ENCODE measurements around the gene LPCAT1.

- no peak for TF ChIP-seq CTCF (IDR thresholded peaks at IDR 0.05 in 2 of 3, conservative IDR thresholded peaks at IDR 0.05 in 1 of 3; ENCODE audit: borderline replicate concordance in 1 of 3, insufficient read depth in 1 of 3, low read depth in 2 of 3, low read length in 2 of 3)
- TF ChIP-seq EZH2phosphoT487 (IDR thresholded peaks at IDR 0.05; ENCODE audit: borderline replicate concordance), result no peak
- no peak for TF ChIP-seq CEBPB (IDR thresholded peaks at IDR 0.05; ENCODE audit: low read depth)
- TF ChIP-seq POLR2A (IDR thresholded peaks at IDR 0.05; ENCODE audit: borderline replicate concordance, extremely low read depth, insufficient read depth, insufficient read length), result no peak
- TF ChIP-seq POLR2AphosphoS5 (IDR thresholded peaks at IDR 0.05; ENCODE audit: low read depth, low read length), result no peak
- no peak for TF ChIP-seq EZH2 (IDR thresholded peaks at IDR 0.05)
- no peak for TF ChIP-seq REST (IDR thresholded peaks at IDR 0.05; ENCODE audit: low read depth)
- no peak for TF ChIP-seq ELF1 (IDR thresholded peaks at IDR 0.05; ENCODE audit: borderline replicate concordance, low read depth)
- TF ChIP-seq EGR1 (IDR thresholded peaks at IDR 0.05; ENCODE audit: low read depth), result no peak
- no peak for TF ChIP-seq JUND (IDR thresholded peaks at IDR 0.05)
Measured at GRCh38 chr5:1504069-1504595, 19.6 kb downstream of the LPCAT1 start.

All from HCT116 (cell line).